Liver (tissue), 9 donors: ENCODE measurements around the gene RELN. TPM values are rescaled to one million over a fixed set of nuclear protein-coding genes. Genes with fewer than 3 reads are reported as not detected.
A peak's percentile ranks its signal among the peaks of the same experiment; 100 is the strongest.

Experiments used
- DNase-seq: peaks from one replicate; pipeline ENCODE4 v3.0.0-alpha.2; 2017; ENCODE audit warnings: low spot score
- H3K27ac ChIP-seq, 2 donors: one replicate each; pipeline ENCODE4 v1.7.0; 2013; ENCODE audit warnings: inconsistent platforms in 2 of 2, low read length in 2 of 2, control low read depth in 1 of 2, low read depth in 1 of 2, mild to moderate bottlenecking in 1 of 2
- H3K27me3 ChIP-seq, 4 donors: one replicate each; pipeline versions ENCODE4 v1.6.1 to v1.7.0; 2013; ENCODE audit warnings: low read length in 3 of 4, inconsistent platforms in 1 of 4, mild to moderate bottlenecking in 1 of 4, moderate library complexity in 1 of 4; ENCODE audit not compliant: control insufficient read depth in 4 of 4, insufficient read depth in 4 of 4
- H3K36me3 ChIP-seq, 4 donors: one replicate each; pipeline versions ENCODE4 v1.6.1 to v1.7.0; 2013; ENCODE audit warnings: low read length in 3 of 4, mild to moderate bottlenecking in 3 of 4, low read depth in 1 of 4, moderate library complexity in 1 of 4; ENCODE audit not compliant: control insufficient read depth in 4 of 4, insufficient read depth in 3 of 4
- H3K4me1 ChIP-seq, 4 donors: one replicate each; pipeline versions ENCODE4 v1.6.1 to v1.7.0; 2013; ENCODE audit warnings: low read length in 3 of 4, mild to moderate bottlenecking in 3 of 4, moderate library complexity in 1 of 4; ENCODE audit not compliant: control insufficient read depth in 4 of 4, insufficient read depth in 4 of 4
- H3K4me3 ChIP-seq, 3 donors: one replicate each; pipeline versions ENCODE4 v1.6.1 to v1.7.0; 2013; ENCODE audit warnings: low read length in 3 of 3, control low read depth in 1 of 3, low read depth in 1 of 3, mild to moderate bottlenecking in 1 of 3
- H3K9ac ChIP-seq, 2 donors: one replicate each; pipeline ENCODE4 v1.7.0; 2013; ENCODE audit warnings: low read length in 2 of 2, mild to moderate bottlenecking in 2 of 2, moderate library complexity in 2 of 2, control low read depth in 1 of 2, low read depth in 1 of 2
- H3K9me3 ChIP-seq, 4 donors: one replicate each; pipeline versions ENCODE4 v1.6.1 to v1.7.0; 2013; ENCODE audit warnings: low read length in 3 of 4; ENCODE audit not compliant: control insufficient read depth in 4 of 4
- EGR1 ChIP-seq, 2 donors: IDR thresholded peaks; 2 replicates each; pipeline ENCODE4 v1.6.1; 2016 to 2018; ENCODE audit warnings: antibody characterized with exemption in 2 of 2, low read depth in 2 of 2
- FOXA1 ChIP-seq: IDR thresholded peaks from 2 replicates; pipeline ENCODE4 v1.6.1; 2016; ENCODE audit warnings: antibody characterized with exemption
- FOXA2 ChIP-seq: IDR thresholded peaks from 2 replicates; pipeline ENCODE4 v1.6.1; 2016; ENCODE audit warnings: antibody characterized with exemption
- GABPA ChIP-seq, 2 donors: IDR thresholded peaks in 1 of 2; conservative IDR thresholded peaks in 1 of 2; 2 replicates each; pipeline ENCODE4 v1.6.1; 2016; ENCODE audit warnings: antibody characterized with exemption in 2 of 2, mild to moderate bottlenecking in 1 of 2, moderate library complexity in 1 of 2
- HNF4A ChIP-seq, 2 donors: conservative IDR thresholded peaks; 2 replicates each; pipeline ENCODE4 v1.6.1; 2016; ENCODE audit warnings: antibody characterized with exemption in 2 of 2, mild to moderate bottlenecking in 2 of 2
- HNF4G ChIP-seq: IDR thresholded peaks from 2 replicates; pipeline ENCODE4 v1.6.1; 2016; ENCODE audit warnings: antibody characterized with exemption
- JUND ChIP-seq, 2 donors: IDR thresholded peaks; 2 replicates each; pipeline ENCODE4 v1.6.1; 2016; ENCODE audit warnings: antibody characterized with exemption in 2 of 2
- NR2F2 ChIP-seq: IDR thresholded peaks from 2 replicates; pipeline ENCODE4 v1.6.1; 2016; ENCODE audit warnings: antibody characterized with exemption
- RAD21 ChIP-seq, 2 donors: IDR thresholded peaks; 2 replicates each; pipeline ENCODE4 v1.6.1; 2016; ENCODE audit warnings: antibody characterized with exemption in 2 of 2, mild to moderate bottlenecking in 2 of 2
- RXRA ChIP-seq, 2 donors: IDR thresholded peaks; 2 replicates each; pipeline ENCODE4 v1.6.1; 2017 to 2018; ENCODE audit warnings: antibody characterized with exemption in 2 of 2, mild to moderate bottlenecking in 1 of 2
- SP1 ChIP-seq: IDR thresholded peaks from 2 replicates; pipeline ENCODE4 v1.6.1; 2018; ENCODE audit warnings: antibody characterized with exemption, mild to moderate bottlenecking
- TAF1 ChIP-seq: conservative IDR thresholded peaks from 2 replicates; pipeline ENCODE4 v1.6.1; 2016; ENCODE audit warnings: antibody characterized with exemption, mild to moderate bottlenecking
- YY1 ChIP-seq: IDR thresholded peaks from 2 replicates; pipeline ENCODE4 v1.6.1; 2016; ENCODE audit warnings: antibody characterized with exemption, mild to moderate bottlenecking
- WGBS: extraction: QIAGEN DNeasy Blood & Tissue Kit; methylation state at CpG from one replicate; pipeline ENCODE4 v1.1.7; 2013; 5-methylcytosine and 5-hydroxymethylcytosine counted together
- polyA plus RNA-seq, 2 donors: library from polyadenylated mRNA; stranded (reverse) in 1 of 2; unstranded in 1 of 2; fragments of 200-250 nt in 1 of 2; fragments of >200 nt in 1 of 2; fragmentation: Nextera tagmentation in 1 of 2; extraction: Ambion mirVana in 1 of 2; gene quantifications; one replicate each; pipeline versions ENCODE4 v1.2.1 to v1.2.3, GENCODE V29; 2013 to 2015
- total RNA-seq, 2 donors: library from RNA; depleted of rRNA; stranded (reverse); fragments of >200 nt; gene quantifications; one replicate each; pipeline ENCODE4 v1.2.3, GENCODE V29; 2014
- TF ChIP-seq, protein P1 (sequence below): IDR thresholded peaks from 2 replicates; pipeline ENCODE4 v1.6.1; 2016; ENCODE audit warnings: antibody characterized with exemption
- TF ChIP-seq, protein P2 (sequence below): IDR thresholded peaks from 2 replicates; pipeline ENCODE4 v1.6.1; 2016; ENCODE audit warnings: antibody characterized with exemption
- TF ChIP-seq, protein P3 (sequence below): IDR thresholded peaks from 2 replicates; pipeline ENCODE4 v1.6.1; 2016; ENCODE audit warnings: antibody characterized with exemption, mild to moderate bottlenecking
- TF ChIP-seq, protein P4 (sequence below): IDR thresholded peaks from 2 replicates; pipeline ENCODE4 v1.6.1; 2016; ENCODE audit warnings: antibody characterized with exemption
- donor health status: healthy.
- donor health status: healthy.
- donor health status: healthy.
- donor health status: healthy.
- donor health status: healthy.

The RELN gene
- total and polyA plus RNA-seq, 4 donors = 10.0 to 69.8 (median 28.4) TPM

DNA sequence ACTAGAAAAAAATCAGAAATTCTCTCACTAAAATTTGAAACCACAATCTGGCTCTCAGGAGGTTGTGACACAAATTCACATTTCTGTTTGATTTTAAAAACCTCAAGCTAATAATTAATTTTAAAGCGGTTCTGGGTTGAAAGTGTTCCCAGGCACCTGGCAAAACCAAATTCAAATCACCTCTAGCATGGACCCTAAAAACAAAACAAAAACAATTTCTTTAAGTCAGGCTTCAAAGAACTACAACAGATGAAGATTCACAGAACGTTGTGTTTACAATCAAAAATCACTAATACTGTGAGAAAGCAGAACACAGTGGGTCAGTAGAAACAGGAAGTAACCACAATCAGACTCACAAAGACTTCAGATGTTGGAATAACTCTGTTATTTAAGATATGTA, 7.2 kb upstream of the RELN start:
- Histone ChIP-seq H3K4me1 (peaks cover 0 to 9% (median 1%) of the 10 kb centered on the region in 4 donors), H3K9me3 (no peaks in the 10 kb centered on the region), H3K36me3 (no peaks in the 10 kb centered on the region), H3K4me3 (no peak overlapping the region), H3K27ac (peak overlapping the region; percentile 18 to 25), H3K27me3 (no peaks in the 10 kb centered on the region), H3K9ac (peak overlapping the region in 1 of 2 donors; percentile 47)
- DNase-seq = no peak
- 19% methylated on average over 2 of the region's 2 CpGs for WGBS
- no peak for TF ChIP-seq FOXA2
- TF ChIP-seq FOXA1 = no peak
- TF ChIP-seq EGR1 (IDR thresholded peaks at IDR 0.05; ENCODE audit: low read depth in 2 of 2) = no peak
- no peak for TF ChIP-seq SP1
- TF ChIP-seq JUND (IDR thresholded peaks at IDR 0.05) = no peak
- no peak for TF ChIP-seq TAF1
- TF ChIP-seq RXRA (IDR thresholded peaks at IDR 0.05) = peak in 1 of 2 donors; percentile 3
- TF ChIP-seq, protein P1, sequence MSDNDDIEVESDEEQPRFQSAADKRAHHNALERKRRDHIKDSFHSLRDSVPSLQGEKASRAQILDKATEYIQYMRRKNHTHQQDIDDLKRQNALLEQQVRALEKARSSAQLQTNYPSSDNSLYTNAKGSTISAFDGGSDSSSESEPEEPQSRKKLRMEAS = no peak
- TF ChIP-seq, protein P2, sequence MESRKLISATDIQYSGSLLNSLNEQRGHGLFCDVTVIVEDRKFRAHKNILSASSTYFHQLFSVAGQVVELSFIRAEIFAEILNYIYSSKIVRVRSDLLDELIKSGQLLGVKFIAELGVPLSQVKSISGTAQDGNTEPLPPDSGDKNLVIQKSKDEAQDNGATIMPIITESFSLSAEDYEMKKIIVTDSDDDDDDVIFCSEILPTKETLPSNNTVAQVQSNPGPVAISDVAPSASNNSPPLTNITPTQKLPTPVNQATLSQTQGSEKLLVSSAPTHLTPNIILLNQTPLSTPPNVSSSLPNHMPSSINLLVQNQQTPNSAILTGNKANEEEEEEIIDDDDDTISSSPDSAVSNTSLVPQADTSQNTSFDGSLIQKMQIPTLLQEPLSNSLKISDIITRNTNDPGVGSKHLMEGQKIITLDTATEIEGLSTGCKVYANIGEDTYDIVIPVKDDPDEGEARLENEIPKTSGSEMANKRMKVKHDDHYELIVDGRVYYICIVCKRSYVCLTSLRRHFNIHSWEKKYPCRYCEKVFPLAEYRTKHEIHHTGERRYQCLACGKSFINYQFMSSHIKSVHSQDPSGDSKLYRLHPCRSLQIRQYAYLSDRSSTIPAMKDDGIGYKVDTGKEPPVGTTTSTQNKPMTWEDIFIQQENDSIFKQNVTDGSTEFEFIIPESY = no peak
- peak in 1 of 2 donors; percentile 23 for TF ChIP-seq HNF4A (conservative IDR thresholded peaks at IDR 0.05)
- TF ChIP-seq, protein P3, sequence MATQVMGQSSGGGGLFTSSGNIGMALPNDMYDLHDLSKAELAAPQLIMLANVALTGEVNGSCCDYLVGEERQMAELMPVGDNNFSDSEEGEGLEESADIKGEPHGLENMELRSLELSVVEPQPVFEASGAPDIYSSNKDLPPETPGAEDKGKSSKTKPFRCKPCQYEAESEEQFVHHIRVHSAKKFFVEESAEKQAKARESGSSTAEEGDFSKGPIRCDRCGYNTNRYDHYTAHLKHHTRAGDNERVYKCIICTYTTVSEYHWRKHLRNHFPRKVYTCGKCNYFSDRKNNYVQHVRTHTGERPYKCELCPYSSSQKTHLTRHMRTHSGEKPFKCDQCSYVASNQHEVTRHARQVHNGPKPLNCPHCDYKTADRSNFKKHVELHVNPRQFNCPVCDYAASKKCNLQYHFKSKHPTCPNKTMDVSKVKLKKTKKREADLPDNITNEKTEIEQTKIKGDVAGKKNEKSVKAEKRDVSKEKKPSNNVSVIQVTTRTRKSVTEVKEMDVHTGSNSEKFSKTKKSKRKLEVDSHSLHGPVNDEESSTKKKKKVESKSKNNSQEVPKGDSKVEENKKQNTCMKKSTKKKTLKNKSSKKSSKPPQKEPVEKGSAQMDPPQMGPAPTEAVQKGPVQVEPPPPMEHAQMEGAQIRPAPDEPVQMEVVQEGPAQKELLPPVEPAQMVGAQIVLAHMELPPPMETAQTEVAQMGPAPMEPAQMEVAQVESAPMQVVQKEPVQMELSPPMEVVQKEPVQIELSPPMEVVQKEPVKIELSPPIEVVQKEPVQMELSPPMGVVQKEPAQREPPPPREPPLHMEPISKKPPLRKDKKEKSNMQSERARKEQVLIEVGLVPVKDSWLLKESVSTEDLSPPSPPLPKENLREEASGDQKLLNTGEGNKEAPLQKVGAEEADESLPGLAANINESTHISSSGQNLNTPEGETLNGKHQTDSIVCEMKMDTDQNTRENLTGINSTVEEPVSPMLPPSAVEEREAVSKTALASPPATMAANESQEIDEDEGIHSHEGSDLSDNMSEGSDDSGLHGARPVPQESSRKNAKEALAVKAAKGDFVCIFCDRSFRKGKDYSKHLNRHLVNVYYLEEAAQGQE = no peak
- TF ChIP-seq, protein P4, sequence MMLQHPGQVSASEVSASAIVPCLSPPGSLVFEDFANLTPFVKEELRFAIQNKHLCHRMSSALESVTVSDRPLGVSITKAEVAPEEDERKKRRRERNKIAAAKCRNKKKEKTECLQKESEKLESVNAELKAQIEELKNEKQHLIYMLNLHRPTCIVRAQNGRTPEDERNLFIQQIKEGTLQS = no peak
- TF ChIP-seq RAD21 (IDR thresholded peaks at IDR 0.05) = no peak

DNA sequence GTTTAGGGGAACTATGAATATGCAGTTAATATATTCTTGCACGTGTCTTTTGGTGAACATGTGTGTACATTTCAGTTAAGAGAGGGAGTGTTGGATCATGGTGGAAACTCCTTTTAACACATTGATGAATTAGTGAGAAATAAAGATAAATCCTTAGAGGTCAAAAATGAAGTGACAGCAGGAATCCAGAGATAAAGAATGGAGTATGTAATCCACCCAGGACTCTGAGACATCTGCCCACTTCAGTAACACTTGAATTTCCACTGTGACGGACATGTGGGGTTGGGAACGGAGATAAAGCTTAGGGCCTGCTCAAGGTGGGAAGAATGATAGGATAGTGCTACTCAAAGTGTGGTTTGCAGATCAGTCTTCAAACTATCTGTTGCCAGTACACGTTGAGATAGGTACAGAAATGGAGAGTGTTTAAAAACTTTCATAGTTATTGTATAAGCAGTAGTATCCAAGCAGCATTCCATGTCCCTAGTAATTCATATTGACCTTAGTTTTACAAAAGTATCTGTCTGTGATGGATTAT, 6.6 kb upstream of the RELN start:
- Histone ChIP-seq H3K9me3 (no peaks in the 10 kb centered on the region), H3K27ac (peak overlapping the region; percentile 18 to 25), H3K4me3 (no peak overlapping the region), H3K4me1 (peaks cover 0 to 12% (median 1%) of the 10 kb centered on the region in 4 donors), H3K36me3 (no peaks in the 10 kb centered on the region), H3K9ac (no peak overlapping the region), H3K27me3 (no peaks in the 10 kb centered on the region)
- TF ChIP-seq, protein P1 = no peak
- TF ChIP-seq RAD21 (IDR thresholded peaks at IDR 0.05) = no peak
- no peak for TF ChIP-seq YY1
- no peak for TF ChIP-seq NR2F2
- TF ChIP-seq HNF4A (conservative IDR thresholded peaks at IDR 0.05) = no peak
- TF ChIP-seq, protein P3 = no peak
- no peak for TF ChIP-seq FOXA2
- no peak for TF ChIP-seq GABPA (IDR thresholded peaks at IDR 0.05 in 1 of 2, conservative IDR thresholded peaks at IDR 0.05 in 1 of 2)
- TF ChIP-seq, protein P4 = no peak
- TF ChIP-seq HNF4G = no peak
- TF ChIP-seq RXRA (IDR thresholded peaks at IDR 0.05) = no peak
- no peak for TF ChIP-seq FOXA1
- peak; percentile 62 for DNase-seq
- WGBS = 78% methylated on average over 4 of the region's 4 CpGs
